GM18519 (cell line): ENCODE data around the gene SRRM5.

Source experiments
- ATAC-seq: cut with Tn5 transposase; IDR thresholded peaks from one replicate; pipeline ENCODE4 v1.9.1; 2021; ENCODE audit warnings: mild to moderate bottlenecking, moderate library complexity; ENCODE audit not compliant: unreplicated experiment, low FRiP score

SRRM5 gene

DNA sequence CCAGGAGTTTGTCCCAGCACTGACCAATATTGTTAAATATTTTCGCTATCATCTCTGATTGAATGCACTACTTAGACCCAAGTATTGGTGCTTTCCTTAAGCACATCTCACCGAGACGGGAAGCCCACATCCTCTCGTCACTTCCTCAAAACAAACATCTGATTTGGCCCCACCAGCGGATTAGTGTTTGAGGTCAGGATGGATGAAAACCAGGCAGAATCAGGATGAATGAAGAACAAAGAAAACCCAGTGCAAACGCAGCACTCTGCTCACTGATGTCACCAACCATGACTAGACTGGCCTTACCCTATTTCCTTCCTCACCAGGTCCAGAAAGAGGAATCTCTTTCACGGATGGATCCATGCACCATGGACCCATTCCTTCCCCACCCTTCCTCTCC lies 52.1 kb downstream of the SRRM5 start:
- ATAC-seq, result no peak
